Adipose tissue (tissue), 3 donors: ENCODE measurements around the gene HOTAIR. TPM values are rescaled to one million over a fixed set of nuclear protein-coding genes. Genes with fewer than 3 reads are reported as not detected.

Source experiments
- H3K27ac ChIP-seq: one replicate; pipeline ENCODE4 v1.5.1; 2013; ENCODE audit warnings: low read depth, low read length
- WGBS, 3 donors: extraction: QIAGEN DNeasy Blood & Tissue Kit; methylation state at CpG; one replicate each; pipeline ENCODE4 v1.1.7; 2013; 5-methylcytosine and 5-hydroxymethylcytosine counted together
- polyA plus RNA-seq, 3 donors: library from polyadenylated mRNA; stranded (reverse); fragments of 200-250 nt; gene quantifications; one replicate each; pipeline ENCODE4 v1.2.3, GENCODE V29; 2013
- donor health status: healthy with polysubstance abuse.
- donor health status: Bipolar disorder and iron deficiency.
- donor health status: healthy.

Gene HOTAIR
- polyA plus RNA-seq, 3 donors = not detected

- 18 to 19% (median 19%) methylated on average over 12 of the region's 12 CpGs for WGBS, 3 donors
- no peak overlapping the region for H3K27ac ChIP-seq
Measured at GRCh38 chr12:53969588-53970259, 5.0 kb downstream of the HOTAIR start.

GRCh38 chr12:53968214-53969127 is 6.3 kb downstream of the HOTAIR start:
- H3K27ac ChIP-seq = no peak overlapping the region
- 16 to 26% (median 19%) methylated on average over 24 of the region's 24 CpGs for WGBS, 3 donors

- H3K27ac ChIP-seq = no peak overlapping the region
- 11 to 16% (median 12%) methylated on average over 5 of the region's 5 CpGs for WGBS, 3 donors
Measured at GRCh38 chr12:53967421-53967925, 7.3 kb downstream of the HOTAIR start.

DNA sequence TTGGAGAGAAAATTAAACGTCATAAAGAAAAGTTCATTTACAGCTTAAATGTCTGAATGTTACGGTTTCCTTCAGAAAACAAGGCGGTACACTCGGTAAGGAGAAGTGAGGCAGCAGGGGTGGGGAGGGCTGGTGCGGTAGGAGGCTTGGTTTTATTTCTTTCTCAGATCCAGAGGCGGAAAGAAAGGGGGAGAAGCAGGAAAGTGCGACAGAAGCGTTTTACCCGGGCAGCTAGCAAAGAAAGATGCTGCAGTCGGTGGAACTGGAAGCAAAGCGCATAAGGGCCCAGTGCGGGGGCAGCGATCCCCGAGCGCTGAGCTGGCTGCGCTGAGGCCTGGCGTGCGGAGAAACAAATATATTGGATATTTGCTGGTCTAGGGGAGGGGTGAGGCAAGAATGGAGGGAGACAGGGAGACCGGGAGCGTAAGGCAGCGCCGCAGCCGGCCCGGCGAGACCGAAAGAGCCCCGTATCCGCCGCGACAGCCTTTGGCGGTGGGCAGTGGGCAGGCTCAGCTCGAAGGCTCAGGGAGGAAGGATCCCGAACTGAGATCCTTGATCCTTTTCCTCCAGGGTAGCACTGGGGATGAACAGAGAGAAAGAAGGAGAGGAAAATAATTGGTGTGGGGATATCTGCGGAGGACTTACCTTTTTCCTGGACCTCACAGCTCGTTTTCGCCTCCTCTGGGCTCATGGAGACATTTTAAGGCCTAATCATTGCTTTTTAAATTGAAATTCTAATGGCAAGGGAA is 8.2 kb downstream of the HOTAIR start:
- no peak overlapping the region for H3K27ac ChIP-seq
- 6 to 11% (median 10%) methylated on average over 35 to 36 of the region's 36 CpGs for WGBS, 3 donors

GRCh38 chr12:53966085-53966384 is 8.7 kb downstream of the HOTAIR start:
- no peak overlapping the region for H3K27ac ChIP-seq
- 3 to 8% (median 7%) methylated on average over 15 of the region's 15 CpGs for WGBS, 3 donors

GRCh38 chr12:53965281-53966084 is 9.3 kb downstream of the HOTAIR start:
- WGBS, 3 donors = 3 to 5% (median 5%) methylated on average over 17 to 18 of the region's 18 CpGs
- H3K27ac ChIP-seq = no peak overlapping the region

DNA sequence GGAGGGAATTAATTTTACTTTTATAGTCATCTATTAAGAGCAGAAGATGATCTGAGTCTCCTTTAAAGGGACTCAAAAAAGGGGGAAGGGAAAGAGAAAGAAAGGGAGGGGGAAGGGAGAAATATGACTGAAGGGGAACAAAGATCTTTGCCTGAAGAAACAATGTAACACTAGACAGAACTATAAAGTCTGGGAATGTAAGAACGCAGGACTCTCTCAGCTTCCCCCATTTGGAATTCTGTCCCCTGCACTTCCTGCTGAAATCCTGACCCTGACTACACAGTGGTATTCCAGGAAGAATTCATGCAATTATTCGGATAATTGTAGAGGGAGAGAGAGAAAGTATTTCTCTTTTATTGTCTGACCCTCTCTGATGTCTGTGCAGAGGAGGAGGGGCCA is 10.4 kb downstream of the HOTAIR start:
- H3K27ac ChIP-seq = no peak overlapping the region
- WGBS, 3 donors = 5 to 11% (median 8%) methylated on average over 2 of the region's 2 CpGs

DNA sequence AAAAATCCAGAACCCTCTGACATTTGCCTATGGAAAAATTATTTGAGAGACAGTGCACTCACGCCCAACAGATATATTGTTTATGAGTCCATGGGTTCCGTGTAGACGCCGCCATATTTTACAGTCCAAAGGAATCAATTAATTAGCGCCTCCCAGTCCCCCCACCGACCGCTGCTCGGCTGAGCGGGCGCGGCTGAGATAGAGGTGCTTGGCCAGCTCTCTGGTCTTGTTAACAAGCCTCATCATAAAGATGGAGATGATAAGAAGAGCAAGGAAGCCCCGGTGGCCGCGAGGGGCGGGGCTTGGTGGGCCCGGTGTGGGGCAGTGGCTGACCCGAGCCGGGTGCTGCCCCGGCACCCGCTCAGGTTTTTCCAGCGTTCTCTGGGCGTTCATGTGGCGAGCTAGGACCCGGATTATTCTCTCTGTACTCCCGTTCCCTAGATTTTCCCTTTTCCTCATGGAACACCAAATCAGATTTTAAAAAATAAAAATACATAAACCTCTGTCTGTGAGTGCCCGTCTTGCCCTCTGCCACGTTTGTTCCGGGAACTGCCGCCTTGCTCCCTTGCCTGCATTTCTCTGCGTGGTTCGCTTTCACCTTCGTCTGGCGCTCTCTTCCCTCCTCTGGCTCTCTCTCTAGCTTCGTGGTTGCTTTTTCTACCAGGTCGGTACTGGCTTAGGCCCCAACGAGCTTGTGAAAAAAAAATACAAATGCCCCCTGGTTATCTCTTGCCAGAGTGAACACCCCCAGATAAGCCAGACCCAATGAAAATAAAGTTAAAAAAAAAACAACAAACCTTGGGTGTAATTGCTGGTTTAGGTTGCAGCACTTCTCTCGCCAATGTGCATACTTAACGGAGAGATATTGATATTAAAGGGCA is 11.1 kb downstream of the HOTAIR start:
- 6 to 12% (median 9%) methylated on average over 38 of the region's 38 CpGs for WGBS, 3 donors
- no peak overlapping the region for H3K27ac ChIP-seq

DNA sequence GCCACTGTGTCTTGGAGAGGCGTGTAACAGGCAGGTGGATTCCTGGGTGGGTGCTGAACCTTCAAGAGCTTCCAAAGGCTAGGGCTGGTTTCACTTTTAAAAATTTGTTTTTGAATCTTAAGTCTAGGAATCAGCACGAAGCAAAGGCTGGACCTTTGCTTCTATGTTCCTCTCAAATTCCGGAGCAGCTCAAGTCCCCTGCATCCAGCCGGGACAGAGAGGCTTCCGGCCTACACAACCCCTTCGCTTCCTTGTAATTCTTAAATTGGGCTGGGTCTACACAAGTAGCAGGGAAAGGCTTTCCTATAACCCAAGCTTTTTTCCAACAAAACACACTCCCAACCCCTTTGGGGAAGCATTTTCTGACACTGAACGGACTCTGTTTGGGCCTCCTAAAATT is 11.7 kb downstream of the HOTAIR start:
- no peak overlapping the region for H3K27ac ChIP-seq
- WGBS, 3 donors = 19 to 30% (median 21%) methylated on average over 7 of the region's 7 CpGs

GRCh38 chr12:53961025-53961761 is 13.6 kb downstream of the HOTAIR start:
- 2% methylated on average over 65 to 72 of the region's 72 CpGs for WGBS, 3 donors
- no peak overlapping the region for H3K27ac ChIP-seq

- no peak overlapping the region for H3K27ac ChIP-seq
- 8 to 9% (median 9%) methylated on average over 39 of the region's 39 CpGs for WGBS, 3 donors
Measured at GRCh38 chr12:53960187-53961024, 14.3 kb downstream of the HOTAIR start.

DNA sequence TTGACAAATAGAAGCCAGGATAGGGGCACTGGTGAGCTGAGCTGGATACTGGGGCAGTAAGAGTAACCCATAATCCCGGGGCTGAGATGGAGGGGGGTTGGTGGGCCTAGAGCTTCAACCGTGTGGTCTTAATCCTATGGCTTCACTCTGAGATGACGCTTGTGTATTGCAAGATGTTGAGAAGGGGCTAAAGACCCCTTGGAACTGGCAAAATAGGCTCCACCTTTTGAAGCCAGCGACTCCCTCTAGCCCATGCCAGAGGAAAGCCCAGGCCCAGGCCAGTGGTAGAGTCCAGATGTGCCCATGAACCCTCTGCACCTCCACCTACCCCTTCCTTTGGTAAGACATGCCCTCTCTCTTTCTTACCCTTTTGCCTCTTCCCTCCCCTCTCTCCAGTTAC is 15.4 kb downstream of the HOTAIR start:
- 7 to 12% (median 11%) methylated on average over 4 of the region's 4 CpGs for WGBS, 3 donors
- no peak overlapping the region for H3K27ac ChIP-seq

- H3K27ac ChIP-seq = no peak overlapping the region
- WGBS, 3 donors = 16 to 22% (median 21%) methylated on average over 3 of the region's 3 CpGs
Measured at GRCh38 chr12:53958128-53958527, 16.6 kb downstream of the HOTAIR start.

DNA sequence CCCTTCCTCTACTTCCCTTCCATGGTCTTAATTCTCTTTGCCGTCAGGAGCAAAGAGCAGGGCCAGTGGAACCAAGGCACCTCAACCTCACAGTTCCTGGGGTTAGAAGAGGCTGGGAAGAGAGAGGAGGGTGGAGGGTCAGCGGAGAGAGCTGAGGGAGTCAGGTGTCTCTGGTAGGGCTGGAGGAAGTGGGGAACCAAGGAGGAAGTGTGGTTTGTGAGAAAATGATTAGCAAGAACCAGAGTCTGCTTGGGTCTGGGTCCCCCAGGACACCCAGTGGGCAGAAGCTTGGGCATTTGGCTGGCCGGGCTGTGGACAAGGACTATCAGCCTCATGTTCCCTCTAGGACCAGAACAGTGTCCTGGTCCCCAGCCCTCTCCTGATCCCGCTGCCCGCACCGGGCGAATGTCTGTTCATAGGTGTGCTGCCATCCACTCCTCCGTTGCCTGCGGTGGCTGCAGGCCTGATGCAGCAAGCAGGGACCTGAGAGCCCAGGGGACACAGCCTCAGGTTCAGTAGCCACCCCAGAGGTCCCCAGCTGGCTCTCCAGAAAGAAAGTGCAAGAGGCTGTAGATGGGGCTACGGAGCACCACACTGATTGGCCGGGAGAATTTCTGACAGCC is 17.7 kb downstream of the HOTAIR start:
- 7 to 12% (median 10%) methylated on average over 11 of the region's 11 CpGs for WGBS, 3 donors
- H3K27ac ChIP-seq = no peak overlapping the region

DNA sequence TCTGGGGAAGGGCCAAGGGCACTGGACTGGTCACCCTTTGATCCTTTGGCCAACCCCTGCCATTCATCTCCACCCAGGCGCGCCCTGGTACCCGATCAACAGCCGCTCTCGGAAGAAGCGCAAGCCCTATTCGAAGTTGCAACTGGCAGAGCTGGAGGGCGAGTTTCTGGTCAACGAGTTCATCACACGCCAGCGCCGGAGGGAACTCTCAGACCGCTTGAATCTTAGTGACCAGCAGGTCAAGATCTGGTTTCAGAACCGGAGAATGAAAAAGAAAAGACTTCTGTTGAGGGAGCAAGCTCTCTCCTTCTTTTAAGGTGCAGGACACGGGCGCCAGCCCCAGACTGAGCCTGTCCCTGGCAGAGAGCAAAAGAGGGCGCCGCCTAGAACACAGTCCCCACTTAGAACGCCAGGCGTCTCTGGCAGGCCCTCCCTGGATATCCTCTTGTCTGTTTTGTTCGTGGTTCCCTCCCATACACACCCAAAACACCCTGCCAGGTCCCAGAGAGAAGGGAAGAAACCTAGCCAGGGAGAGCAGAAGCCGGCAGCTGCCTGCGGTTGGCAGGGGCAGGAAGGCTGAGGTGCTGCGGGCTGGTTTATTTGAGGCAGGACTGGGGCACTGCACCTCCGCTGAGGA is 18.4 kb downstream of the HOTAIR start:
- H3K27ac ChIP-seq = no peak overlapping the region
- 8 to 10% (median 10%) methylated on average over 25 of the region's 25 CpGs for WGBS, 3 donors
